Hepatocyte (in vitro differentiated cells): ENCODE results near the gene COX7A2L.

Source experiments
- EZH2 ChIP-seq: fragments of 200-600 bp; sonication (generic); IDR thresholded peaks from 2 replicates; pipeline ENCODE4 v1.6.1; 2016; ENCODE audit warnings: antibody characterized with exemption, mild to moderate bottlenecking, borderline replicate concordance
- EZH2phosphoT487 ChIP-seq: fragments of 200-600 bp; sonication (generic); IDR thresholded peaks from one replicate; pipeline ENCODE4 v1.6.1; 2018; ENCODE audit warnings: antibody characterized with exemption, mild to moderate bottlenecking, low read depth, moderate library complexity; ENCODE audit not compliant: unreplicated experiment, severe bottlenecking
- TF ChIP-seq, protein P1 (sequence below): fragments of 200-600 bp; sonication (generic); IDR thresholded peaks from 2 replicates; pipeline ENCODE4 v1.5.1; 2016; ENCODE audit warnings: antibody characterized with exemption, mild to moderate bottlenecking; ENCODE audit not compliant: poor library complexity

DNA sequence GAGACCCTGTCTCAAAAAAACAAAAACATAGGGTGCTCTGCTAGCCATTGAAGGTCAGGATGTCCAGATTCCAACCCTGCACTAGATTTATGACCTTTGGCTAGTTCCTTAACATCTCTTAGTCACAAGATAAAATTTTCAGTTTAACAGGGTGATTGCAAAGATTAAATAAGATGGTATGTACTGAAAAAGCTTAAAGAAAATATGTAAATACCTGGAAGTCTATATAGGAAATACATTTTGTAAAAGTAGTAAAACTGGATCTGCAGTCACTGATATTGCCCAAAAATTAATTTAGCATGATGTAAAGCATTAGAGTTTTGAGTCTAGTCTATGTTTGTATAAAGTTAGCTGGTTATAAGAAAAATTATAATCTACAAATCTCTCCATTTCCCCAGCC, 5.4 kb upstream of the COX7A2L start:
- TF ChIP-seq, protein P1, sequence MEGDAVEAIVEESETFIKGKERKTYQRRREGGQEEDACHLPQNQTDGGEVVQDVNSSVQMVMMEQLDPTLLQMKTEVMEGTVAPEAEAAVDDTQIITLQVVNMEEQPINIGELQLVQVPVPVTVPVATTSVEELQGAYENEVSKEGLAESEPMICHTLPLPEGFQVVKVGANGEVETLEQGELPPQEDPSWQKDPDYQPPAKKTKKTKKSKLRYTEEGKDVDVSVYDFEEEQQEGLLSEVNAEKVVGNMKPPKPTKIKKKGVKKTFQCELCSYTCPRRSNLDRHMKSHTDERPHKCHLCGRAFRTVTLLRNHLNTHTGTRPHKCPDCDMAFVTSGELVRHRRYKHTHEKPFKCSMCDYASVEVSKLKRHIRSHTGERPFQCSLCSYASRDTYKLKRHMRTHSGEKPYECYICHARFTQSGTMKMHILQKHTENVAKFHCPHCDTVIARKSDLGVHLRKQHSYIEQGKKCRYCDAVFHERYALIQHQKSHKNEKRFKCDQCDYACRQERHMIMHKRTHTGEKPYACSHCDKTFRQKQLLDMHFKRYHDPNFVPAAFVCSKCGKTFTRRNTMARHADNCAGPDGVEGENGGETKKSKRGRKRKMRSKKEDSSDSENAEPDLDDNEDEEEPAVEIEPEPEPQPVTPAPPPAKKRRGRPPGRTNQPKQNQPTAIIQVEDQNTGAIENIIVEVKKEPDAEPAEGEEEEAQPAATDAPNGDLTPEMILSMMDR, result no peak
- no peak for TF ChIP-seq EZH2
- no peak for TF ChIP-seq EZH2phosphoT487
